H1 (cell line): ENCODE data around the gene MAP3K10. TPM values are rescaled to one million over a fixed set of nuclear protein-coding genes. Genes with fewer than 3 reads are reported as not detected.
"Not testable (repeated sequence)": the region's sequence is repeated elsewhere in the genome, so short reads cannot be mapped to it uniquely, and the experiment has no call there.

Experiments used
- CTCF ChIA-PET: fragments of 300-600 bp; sonication (Branson Sonifier 250); formaldehyde crosslinking; loops from one replicate; lab custom pipeline; 2021; ENCODE audit not compliant: partially characterized antibody; lab: Charles Lee
- POLR2A ChIA-PET: fragments of 300-600 bp; sonication (Branson Sonifier 250); formaldehyde crosslinking; loops from one replicate; lab custom pipeline; 2021; ENCODE audit warnings: inconsistent platforms; ENCODE audit not compliant: partially characterized antibody; lab: Charles Lee
- DNase-seq, 2 experiments: peaks; one replicate each; pipeline versions ENCODE4 v3.0.0 to v3.0.0-alpha.2; 2010 to 2022; ENCODE audit warnings: low spot score in 2 of 2, low read depth in 1 of 2, mixed read lengths in 1 of 2
- FAIRE-seq: peaks from 2 replicates; lab custom pipeline; 2011; peaks lifted over from hg19 to GRCh38; lab: Jason Lieb, UNC
- H2AFZ ChIP-seq: 2 replicates; pipeline ENCODE4 v1.8.1; 2012; ENCODE audit warnings: low read length, inconsistent platforms
- H2AK5ac ChIP-seq: 2 replicates; pipeline ENCODE4 v1.6.1; 2013; ENCODE audit warnings: low read depth, low read length
- H2BK120ac ChIP-seq: replicated peaks from 2 replicates; pipeline ENCODE3; 2013; ENCODE audit warnings: low read depth, low read length, inconsistent platforms
- H2BK12ac ChIP-seq: 2 replicates; pipeline ENCODE4 v1.6.1; 2013; ENCODE audit warnings: low read depth, low read length
- H2BK15ac ChIP-seq: 2 replicates; pipeline ENCODE4 v1.6.1; 2013; ENCODE audit warnings: low read length
- H2BK20ac ChIP-seq: 2 replicates; pipeline ENCODE4 v1.6.1; 2013; ENCODE audit warnings: low read length
- H2BK5ac ChIP-seq: 2 replicates; pipeline ENCODE4 v1.6.1; 2013; ENCODE audit warnings: low read depth, low read length
- H3K14ac ChIP-seq: 2 replicates; pipeline ENCODE4 v1.6.1; 2013; ENCODE audit warnings: inconsistent platforms; ENCODE audit not compliant: insufficient read length
- H3K18ac ChIP-seq: 2 replicates; pipeline ENCODE4 v1.6.1; 2013; ENCODE audit warnings: low read length; ENCODE audit errors: extremely low read depth
- H3K23ac ChIP-seq: 2 replicates; pipeline ENCODE4 v1.6.1; 2013; ENCODE audit warnings: inconsistent platforms; ENCODE audit not compliant: insufficient read length
- H3K23me2 ChIP-seq: 2 replicates; pipeline ENCODE4 v1.6.1; 2013; ENCODE audit warnings: low read depth, low read length
- H3K27ac ChIP-seq: 2 replicates; pipeline ENCODE4 v1.6.1; 2011; ENCODE audit warnings: low read depth, low read length, inconsistent platforms
- H3K27me3 ChIP-seq, 4 experiments: replicated peaks in 1 of 4; 1 replicate in 1 of 4; 2 replicates in 3 of 4; pipeline versions ENCODE4 v1.6.1 to v1.8.1; 2011 to 2013; ENCODE audit warnings: low read length in 3 of 4, mild to moderate bottlenecking in 3 of 4, inconsistent platforms in 2 of 4, mixed read lengths in 2 of 4, moderate library complexity in 1 of 4; ENCODE audit not compliant: control insufficient read depth in 3 of 4, insufficient read depth in 3 of 4; ENCODE audit errors: extremely low read depth in 1 of 4
- H3K36me3 ChIP-seq, 4 experiments: 2 replicates each; pipeline versions ENCODE4 v1.6.1 to v1.8.1; 2011 to 2013; ENCODE audit warnings: mild to moderate bottlenecking in 4 of 4, low read length in 3 of 4, moderate library complexity in 2 of 4, control low read depth in 1 of 4, inconsistent platforms in 1 of 4; ENCODE audit not compliant: insufficient read depth in 4 of 4, control insufficient read depth in 2 of 4
- H3K4ac ChIP-seq: replicated peaks from 2 replicates; pipeline ENCODE3; 2013; ENCODE audit warnings: low read length, low read depth, mixed read lengths, inconsistent platforms; ENCODE audit not compliant: insufficient read length
- H3K4me1 ChIP-seq, 4 experiments: replicated peaks in 1 of 4; 1 replicate in 1 of 4; 2 replicates in 3 of 4; pipeline versions ENCODE4 v1.6.1 to v1.8.1; 2011 to 2013; ENCODE audit warnings: low read length in 3 of 4, inconsistent platforms in 2 of 4, mixed read lengths in 1 of 4; ENCODE audit not compliant: insufficient read depth in 4 of 4, control insufficient read depth in 3 of 4
- H3K4me2 ChIP-seq, 2 experiments: 2 replicates each; pipeline versions ENCODE4 v1.6.1 to v1.8.1; 2011 to 2013; ENCODE audit warnings: low read depth in 2 of 2, low read length in 2 of 2, control low read depth in 1 of 2, inconsistent platforms in 1 of 2, mild to moderate bottlenecking in 1 of 2; ENCODE audit not compliant: insufficient read depth in 1 of 2
- H3K4me3 ChIP-seq, 4 experiments: fragments of 200-600, 300-600 bp in 1 of 4; sonication (generic), shearing (Covaris generic), sonication (Bioruptor Twin) in 1 of 4; 2 replicates each; pipeline versions ENCODE4 v1.5.1 to v1.8.1; 2011 to 2016; ENCODE audit warnings: low read length in 4 of 4, low read depth in 3 of 4, control low read depth in 2 of 4, inconsistent platforms in 2 of 4, mild to moderate bottlenecking in 2 of 4, mixed read lengths in 1 of 4, moderate library complexity in 1 of 4; ENCODE audit not compliant: insufficient read depth in 2 of 4; ENCODE audit errors: extremely low read depth in 1 of 4
- H3K56ac ChIP-seq: replicated peaks from 2 replicates; pipeline ENCODE3; 2013; ENCODE audit warnings: low read depth, mild to moderate bottlenecking, mixed read lengths, low read length, inconsistent platforms; ENCODE audit not compliant: insufficient read length
- H3K79me1 ChIP-seq: 2 replicates; pipeline ENCODE4 v1.6.1; 2013; ENCODE audit warnings: low read depth, low read length, control low read depth
- H3K79me2 ChIP-seq, 2 experiments: 2 replicates each; pipeline versions ENCODE4 v1.6.1 to v1.8.1; 2012 to 2013; ENCODE audit warnings: low read length in 2 of 2, mild to moderate bottlenecking in 2 of 2, inconsistent platforms in 1 of 2; ENCODE audit not compliant: insufficient read depth in 2 of 2, control insufficient read depth in 1 of 2
- H3K9ac ChIP-seq, 4 experiments: replicated peaks in 1 of 4; 1 replicate in 1 of 4; 2 replicates in 3 of 4; pipeline versions ENCODE4 v1.6.1 to v1.8.1; 2011 to 2013; ENCODE audit warnings: low read depth in 3 of 4, low read length in 3 of 4, control low read depth in 2 of 4, mild to moderate bottlenecking in 2 of 4, moderate library complexity in 2 of 4, inconsistent platforms in 1 of 4; ENCODE audit errors: extremely low read depth in 1 of 4
- H3K9me3 ChIP-seq, 2 experiments: 2 replicates each; pipeline versions ENCODE4 v1.6.1 to v1.8.1; 2012 to 2013; ENCODE audit warnings: mild to moderate bottlenecking in 2 of 2, moderate library complexity in 2 of 2, control low read depth in 1 of 2, inconsistent platforms in 1 of 2, low read depth in 1 of 2, low read length in 1 of 2, mixed read lengths in 1 of 2; ENCODE audit not compliant: insufficient read depth in 2 of 2
- H4K20me1 ChIP-seq, 2 experiments: replicated peaks in 1 of 2; 2 replicates each; pipeline versions ENCODE3 to v1.8.1; 2011 to 2013; ENCODE audit warnings: inconsistent platforms in 2 of 2, low read length in 2 of 2, mild to moderate bottlenecking in 1 of 2; ENCODE audit not compliant: insufficient read depth in 2 of 2, control insufficient read depth in 1 of 2
- H4K5ac ChIP-seq: 2 replicates; pipeline ENCODE4 v1.6.1; 2013; ENCODE audit warnings: low read length, low read depth, mixed read lengths, inconsistent platforms; ENCODE audit not compliant: insufficient read length
- H4K8ac ChIP-seq: 2 replicates; pipeline ENCODE4 v1.8.0; 2013; ENCODE audit warnings: mild to moderate bottlenecking, moderate library complexity, low read length, inconsistent platforms; ENCODE audit not compliant: insufficient read depth; ENCODE audit errors: extremely low read depth
- H4K91ac ChIP-seq: replicated peaks from 2 replicates; pipeline ENCODE3; 2013; ENCODE audit warnings: low read length, mixed read lengths, inconsistent platforms; ENCODE audit not compliant: insufficient read length
- WGBS, 2 experiments: shearing (Covaris generic) in 1 of 2; methylation state at CpG; one replicate each; pipeline versions ENCODE4 v1.1.6 to v1.1.7; 2013 to 2015; ENCODE audit warnings: low lambda C conversion rate in 2 of 2, mixed read lengths in 2 of 2, inconsistent platforms in 1 of 2, low coverage in 1 of 2, missing lambda C conversion rate in 1 of 2; ENCODE audit not compliant: insufficient replicate concordance in 2 of 2, insufficient coverage in 1 of 2, insufficient read length in 1 of 2; ENCODE audit errors: extremely low coverage in 1 of 2, missing lambda C conversion rate in 1 of 2; 5-methylcytosine and 5-hydroxymethylcytosine counted together
- polyA plus RNA-seq, 7 experiments: library from polyadenylated mRNA; depleted of rRNA in 3 of 7; stranded (reverse) in 5 of 7; unstranded in 2 of 7; fragments of >200 nt in 5 of 7; fragments of 200-250 nt in 2 of 7; gene quantifications; 1 replicate in 5 of 7; 2 replicates in 1 of 7; 4 replicates in 1 of 7; pipeline versions ENCODE4 v1.2.1 to v1.2.3, GENCODE V29; 2011 to 2013; ENCODE audit warnings: missing spikeins in 2 of 7, mixed read lengths in 2 of 7
- total RNA-seq: library from RNA; stranded (reverse); fragmentation: NEBNext Ultra II Directional; extraction: Animal tissue kit (Norgen Biotek cat#: 25700); gene quantifications from 2 replicates; pipeline ENCODE4 v1.2.1, GENCODE V29; 2021

Gene MAP3K10
- total and polyA plus RNA-seq, 2 of the 8 experiments (the other 6 are each of a cell fraction or from before 2014, with no cell fraction given), result 4.9 to 15.9 TPM

- not testable (repeated sequence) for H3K4me3 ChIP-seq, H3K4me1 ChIP-seq, H3K79me2 ChIP-seq, H3K18ac ChIP-seq, H4K8ac ChIP-seq, H3K23me2 ChIP-seq, H2BK20ac ChIP-seq, H2BK12ac ChIP-seq, H3K56ac ChIP-seq, H3K4me2 ChIP-seq, FAIRE-seq, DNase-seq, H2BK120ac ChIP-seq, H2BK5ac ChIP-seq, H2AK5ac ChIP-seq, H2AFZ ChIP-seq, H3K79me1 ChIP-seq, H3K4ac ChIP-seq, H4K5ac ChIP-seq, H4K91ac ChIP-seq, H3K9me3 ChIP-seq, H3K9ac ChIP-seq, H3K27me3 ChIP-seq, H3K36me3 ChIP-seq, H3K23ac ChIP-seq, H3K14ac ChIP-seq, H2BK15ac ChIP-seq, H3K27ac ChIP-seq, H4K20me1 ChIP-seq
- ChIA-PET CTCF (interaction anchor here (1.4 kb wide), 1 partner anchor 18 kb away, joined by 3 read pairs; no protein-coding TSS in a partner anchor), POLR2A (interaction anchor here (0.6 kb wide), 1 partner anchor 26 kb away, joined by 3 read pairs; no protein-coding TSS in a partner anchor)
- WGBS, 2 experiments, result 88% methylated on average over 33 of the region's 39 CpGs; no CpG with 5 or more reads in 1 of the 2 experiments
These were observed 20.8 kb upstream of the MAP3K10 start for GRCh38 chr19:40170303-40170989.

GRCh38 chr19:40171293-40171692, 19.9 kb upstream of the MAP3K10 start:
- POLR2A ChIA-PET, result interaction anchor here (0.6 kb wide), 1 partner anchor 58 kb away, joined by 4 read pairs; no protein-coding TSS in a partner anchor
- H3K18ac ChIP-seq, H2BK12ac ChIP-seq, CTCF ChIA-PET, DNase-seq, H2BK20ac ChIP-seq, H3K79me1 ChIP-seq, H2AFZ ChIP-seq, H2BK5ac ChIP-seq, H4K20me1 ChIP-seq, H3K9ac ChIP-seq, H3K23me2 ChIP-seq, H3K23ac ChIP-seq, H3K14ac ChIP-seq, H2AK5ac ChIP-seq, H3K9me3 ChIP-seq, FAIRE-seq, H4K8ac ChIP-seq, H2BK15ac ChIP-seq, H3K79me2 ChIP-seq, H3K56ac ChIP-seq, H3K4me3 ChIP-seq, H3K4ac ChIP-seq, H3K4me2 ChIP-seq, H2BK120ac ChIP-seq, H4K5ac ChIP-seq, H3K4me1 ChIP-seq, H3K27me3 ChIP-seq, H4K91ac ChIP-seq, H3K36me3 ChIP-seq, H3K27ac ChIP-seq: not testable (repeated sequence)
- 93% methylated on average over 4 of the region's 4 CpGs; no CpG with 5 or more reads in 1 of the 2 experiments for WGBS, 2 experiments
